LNCAP (cell line): ENCODE measurements around the gene NCKAP5.

Experiments used
- CTCF ChIP-seq: fragments of 450-650 bp; IDR thresholded peaks from 2 replicates; pipeline ENCODE4 v1.5.1; 2017; ENCODE audit warnings: mild to moderate bottlenecking

NCKAP5 gene

GRCh38 chr2:132909427-132909826 lies 658.8 kb downstream of the NCKAP5 start:
- no peak for TF ChIP-seq CTCF

- no peak for TF ChIP-seq CTCF
These were observed 664.0 kb downstream of the NCKAP5 start for GRCh38 chr2:132904142-132904842.

GRCh38 chr2:132902626-132903025 lies 665.6 kb downstream of the NCKAP5 start:
- no peak for TF ChIP-seq CTCF

GRCh38 chr2:132901661-132902060 lies 666.6 kb downstream of the NCKAP5 start:
- no peak for TF ChIP-seq CTCF

GRCh38 chr2:132897111-132897510 lies 671.2 kb downstream of the NCKAP5 start:
- no peak for TF ChIP-seq CTCF

- no peak for TF ChIP-seq CTCF
These were observed 672.2 kb downstream of the NCKAP5 start for GRCh38 chr2:132896073-132896472.

GRCh38 chr2:132891498-132891897 lies 676.8 kb downstream of the NCKAP5 start:
- no peak for TF ChIP-seq CTCF

GRCh38 chr2:132886574-132886973 lies 681.7 kb downstream of the NCKAP5 start:
- no peak for TF ChIP-seq CTCF
